Skeletal muscle cell (primary cell): ENCODE results near the gene PLOD1.

Source experiments
- DNase-seq: peaks from one replicate; pipeline ENCODE4 v3.0.0-alpha.2; 2010; ENCODE audit warnings: low read depth
- H3K4me3 ChIP-seq: 2 replicates; pipeline ENCODE4 v1.5.1; 2011; ENCODE audit warnings: low read depth, mild to moderate bottlenecking, control low read depth, low read length, moderate library complexity

Gene PLOD1

DNA sequence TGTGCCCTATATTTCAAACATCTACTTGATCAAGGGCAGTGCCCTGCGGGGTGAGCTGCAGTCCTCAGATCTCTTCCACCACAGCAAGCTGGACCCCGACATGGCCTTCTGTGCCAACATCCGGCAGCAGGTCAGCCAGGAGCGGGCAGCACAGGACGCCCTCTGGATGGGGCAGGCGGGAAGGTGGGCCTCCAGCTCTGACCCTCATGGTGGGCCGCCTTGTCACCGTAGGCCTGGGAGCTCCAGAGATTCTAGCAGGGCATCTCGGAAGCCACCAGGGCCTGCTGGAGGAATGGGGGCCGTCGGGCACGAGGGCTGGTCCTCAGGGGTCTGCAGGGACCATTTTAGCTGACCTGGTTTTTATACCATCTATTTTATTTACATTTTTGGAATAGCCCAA, 30.1 kb downstream of the PLOD1 start:
- DNase-seq, result no peak
- no peak overlapping the region for H3K4me3 ChIP-seq

DNA sequence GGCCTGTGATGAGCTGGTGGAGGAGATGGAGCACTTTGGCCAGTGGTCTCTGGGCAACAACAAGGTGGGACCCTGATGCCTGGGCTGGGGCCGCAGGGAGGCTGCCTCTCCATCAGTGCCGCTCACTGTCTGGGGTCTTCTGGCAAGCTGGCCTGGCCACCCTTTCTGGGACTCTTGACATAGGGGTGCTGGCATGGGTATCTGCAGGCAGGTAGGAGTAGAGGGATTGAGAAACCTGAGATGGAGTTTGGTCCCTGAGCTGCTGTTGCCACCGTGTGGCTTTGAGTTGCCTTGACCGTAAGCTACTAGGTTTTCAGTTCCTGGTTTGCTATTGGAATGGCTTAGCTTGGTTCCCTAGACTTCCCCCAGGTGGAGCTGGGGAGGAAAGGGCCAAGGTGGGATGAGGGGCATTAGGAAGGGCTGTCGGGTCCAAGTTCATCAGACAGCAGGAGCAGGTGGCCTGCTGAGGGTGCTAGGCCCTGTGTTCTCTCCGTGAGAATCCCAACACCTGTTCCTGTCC, 32.6 kb downstream of the PLOD1 start:
- H3K4me3 ChIP-seq, result no peak overlapping the region
- no peak for DNase-seq

- DNase-seq, result no peak
Measured at GRCh38 chr1:11970441-11971185, 36.1 kb downstream of the PLOD1 start.

GRCh38 chr1:11977625-11978024, 43.1 kb downstream of the PLOD1 start:
- no peak for DNase-seq

More at GRCh38 chr1:11970441-11971185, 36.1 kb downstream of the PLOD1 start:
- H3K4me3 ChIP-seq, result no peak overlapping the region

GRCh38 chr1:11978301-11978700, 43.8 kb downstream of the PLOD1 start:
- DNase-seq, result no peak
- no peak overlapping the region for H3K4me3 ChIP-seq

More at GRCh38 chr1:11977625-11978024, 43.1 kb downstream of the PLOD1 start:
- no peak overlapping the region for H3K4me3 ChIP-seq

DNA sequence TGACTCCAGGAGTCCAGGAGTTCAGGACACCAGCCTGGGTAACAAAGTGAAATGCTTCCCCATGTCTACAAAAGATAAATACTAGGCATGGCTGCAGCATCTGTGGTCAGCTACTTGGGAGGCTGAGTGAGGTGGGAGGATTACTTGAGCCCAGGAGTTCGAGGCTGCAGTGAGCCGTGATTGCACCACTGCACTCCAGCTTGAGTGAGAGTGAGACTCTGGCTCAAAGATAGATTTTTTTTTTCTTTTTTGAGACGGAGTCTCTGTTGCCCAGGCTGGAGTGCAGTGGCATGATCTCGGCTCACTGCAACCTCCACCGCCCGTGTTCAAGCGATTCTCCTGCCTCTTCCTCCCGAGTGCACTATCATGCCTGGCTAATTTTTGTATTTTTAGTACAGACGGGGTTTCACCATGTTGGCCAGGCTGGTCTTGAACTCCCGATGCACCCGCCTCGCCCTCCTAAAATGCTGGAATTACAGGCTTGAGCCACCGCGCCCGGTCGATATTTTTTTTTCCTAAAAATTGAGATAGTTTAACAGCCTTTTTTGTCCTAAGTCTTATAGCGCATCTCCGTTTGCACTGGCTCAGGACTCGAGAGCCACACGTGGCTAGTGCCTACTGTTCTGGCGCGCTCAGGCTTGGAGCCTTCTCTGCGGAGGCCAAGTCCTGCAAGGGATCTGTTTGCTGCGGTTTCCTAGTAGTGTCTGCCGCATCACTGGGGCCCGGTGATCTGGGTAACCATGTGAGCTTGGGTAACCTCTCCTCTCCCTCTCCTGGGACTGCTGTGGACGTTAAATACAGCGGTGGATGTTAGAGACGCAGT, 44.7 kb downstream of the PLOD1 start:
- no peak for DNase-seq
- peak overlapping the region; percentile 95 for H3K4me3 ChIP-seq

GRCh38 chr1:11979851-11980675, 45.5 kb downstream of the PLOD1 start, which contains the start of gene MFN2:
Gene MFN2 (plus strand): TSS chr1:11980444. CDS start chr1:11989169, 8,725 bp downstream.
- H3K4me3 ChIP-seq, result peak within 1 kb of the TSS; percentile 95
- DNase-seq, result peak; percentile 89

GRCh38 chr1:11980676-11980972, 46.1 kb downstream of the PLOD1 start:
- no peak for DNase-seq

GRCh38 chr1:11981378-11982009, 47.0 kb downstream of the PLOD1 start:
- no peak for DNase-seq
- peak overlapping the region; percentile 95 for H3K4me3 ChIP-seq

More at GRCh38 chr1:11980676-11980972, 46.1 kb downstream of the PLOD1 start:
- peak overlapping the region; percentile 95 for H3K4me3 ChIP-seq

- H3K4me3 ChIP-seq, result no peak overlapping the region
- DNase-seq, result no peak
Measured at GRCh38 chr1:11982010-11982392, 47.5 kb downstream of the PLOD1 start.

- no peak for DNase-seq
- H3K4me3 ChIP-seq, result no peak overlapping the region
Measured at GRCh38 chr1:11984121-11984520, 49.6 kb downstream of the PLOD1 start.

- no peak overlapping the region for H3K4me3 ChIP-seq
Measured at GRCh38 chr1:11984576-11984975, 50.1 kb downstream of the PLOD1 start.

DNA sequence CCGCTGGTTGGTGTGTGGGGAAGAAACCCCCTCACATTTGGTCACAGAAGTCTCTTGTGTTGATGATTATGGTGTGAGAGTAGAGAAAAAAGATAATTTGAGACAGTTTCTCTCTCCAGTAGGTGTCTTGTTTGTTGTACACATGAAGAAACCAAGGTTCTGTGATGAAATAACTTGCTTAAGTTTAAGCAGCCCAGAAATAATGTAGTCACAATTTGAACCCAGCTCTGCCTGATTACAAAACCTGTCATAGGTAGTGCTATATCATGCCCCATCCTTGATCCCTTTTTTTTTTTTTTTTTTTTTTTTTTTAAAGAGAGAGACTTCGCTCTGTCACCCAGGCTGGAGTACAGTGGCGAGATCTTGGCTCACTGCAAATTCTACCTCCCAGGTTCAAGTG, 50.7 kb downstream of the PLOD1 start:
- H3K4me3 ChIP-seq, result no peak overlapping the region
- DNase-seq, result no peak

More at GRCh38 chr1:11984576-11984975, 50.1 kb downstream of the PLOD1 start:
- no peak for DNase-seq

GRCh38 chr1:11985851-11986250, 51.3 kb downstream of the PLOD1 start:
- peak; percentile 25 for DNase-seq
- no peak overlapping the region for H3K4me3 ChIP-seq

- no peak for DNase-seq
- H3K4me3 ChIP-seq, result no peak overlapping the region
Measured at GRCh38 chr1:11989669-11990068, 55.2 kb downstream of the PLOD1 start.

DNA sequence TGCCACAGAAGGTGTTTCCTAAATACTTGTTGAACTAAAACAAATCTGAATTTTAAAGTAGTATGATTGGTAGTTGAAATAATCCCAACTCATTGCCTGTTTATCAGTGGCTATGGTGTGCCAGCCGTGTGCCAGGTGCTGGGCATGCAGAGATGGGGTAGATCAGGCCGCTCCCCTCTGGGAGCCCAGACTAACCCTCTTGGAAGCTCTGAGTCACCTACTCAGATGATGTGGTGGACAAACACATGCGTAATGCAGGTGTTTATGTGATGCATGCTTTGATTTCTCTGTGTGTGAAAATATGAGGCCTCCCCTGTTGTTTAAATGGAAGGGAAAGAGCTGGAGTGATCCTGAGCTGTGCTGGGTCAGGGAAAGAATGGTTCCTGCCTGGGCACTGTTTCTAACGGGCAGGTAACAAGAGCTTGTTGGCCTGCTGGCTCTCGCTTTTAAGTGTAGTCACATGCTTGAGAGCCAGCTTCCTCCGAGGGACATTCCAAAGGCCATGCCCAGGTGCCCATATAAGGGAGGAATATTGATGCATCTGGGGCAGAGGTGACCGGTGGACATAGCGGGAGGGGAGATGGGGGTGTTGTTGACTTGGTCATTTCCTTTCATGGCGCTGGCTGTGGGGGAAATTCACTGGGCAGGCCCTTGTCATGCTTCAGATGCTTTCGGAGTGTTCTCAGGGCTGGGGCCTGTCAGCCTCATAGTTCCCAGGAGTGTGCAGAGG, 56.0 kb downstream of the PLOD1 start:
- no peak for DNase-seq

GRCh38 chr1:11991969-11992676, 57.6 kb downstream of the PLOD1 start:
- no peak for DNase-seq
- no peak overlapping the region for H3K4me3 ChIP-seq

More for the DNA sequence above, 56.0 kb downstream of the PLOD1 start:
- H3K4me3 ChIP-seq, result no peak overlapping the region
